Esophagus squamous epithelium (tissue), 5 donors: Measurements from ENCODE around the gene GEMIN7. TPM values are rescaled to one million over a fixed set of nuclear protein-coding genes. Genes with fewer than 3 reads are reported as not detected.

Experiments
- DNase-seq: peaks from one replicate; lab custom pipeline; 2025; lab: John Stamatoyannopoulos, UW
- H3K27ac ChIP-seq, 4 donors: fragments of 200-600 bp; sonication (generic); one replicate each; pipeline ENCODE4 v1.5.1; 2016 to 2019; ENCODE audit warnings: mild to moderate bottlenecking in 1 of 4
- H3K27me3 ChIP-seq, 4 donors: fragments of 200-600 bp; sonication (generic); 1 replicate in 3 of 4; 2 replicates in 1 of 4; pipeline versions ENCODE4 v1.5.1 to v1.6.0; 2017 to 2021; ENCODE audit warnings: antibody characterized with exemption in 1 of 4
- H3K36me3 ChIP-seq, 3 donors: fragments of 200-600 bp; sonication (generic); one replicate each; pipeline ENCODE4 v1.5.1; 2016 to 2019
- H3K4me1 ChIP-seq, 3 donors: fragments of 200-600 bp; sonication (generic); one replicate each; pipeline ENCODE4 v1.5.1; 2017 to 2019
- H3K4me3 ChIP-seq, 4 donors: fragments of 200-600 bp; sonication (generic); 1 replicate in 3 of 4; 2 replicates in 1 of 4; pipeline ENCODE4 v1.5.1; 2016 to 2019; ENCODE audit warnings: mild to moderate bottlenecking in 2 of 4, moderate library complexity in 1 of 4
- H3K9me3 ChIP-seq, 3 donors: fragments of 200-600 bp; sonication (generic); one replicate each; pipeline ENCODE4 v1.5.1; 2016 to 2019
- CTCF ChIP-seq, 6 experiments: fragments of 450-650 bp in 4 of 6; fragments of 200-600 bp in 2 of 6; sonication (generic) in 2 of 6; IDR thresholded peaks; one replicate each; pipeline ENCODE4 v1.5.1; 2016 to 2019; ENCODE audit warnings: antibody characterized with exemption in 6 of 6, mild to moderate bottlenecking in 4 of 6, moderate library complexity in 4 of 6
- POLR2A ChIP-seq, 4 donors: fragments of 450-650 bp; IDR thresholded peaks; one replicate each; pipeline ENCODE4 v1.6.1; 2017; ENCODE audit warnings: antibody characterized with exemption in 4 of 4, mild to moderate bottlenecking in 4 of 4, moderate library complexity in 3 of 4
- WGBS, 2 donors: methylation state at CpG; one replicate each; pipeline ENCODE4 v1.1.5; 2018; 5-methylcytosine and 5-hydroxymethylcytosine counted together
- intact Hi-C: fragments of 100-400 bp; cut with DNase I; formaldehyde crosslinking; loops from one replicate; pipeline ENCODE4 v1.15.0; 2022
- total RNA-seq, 4 donors: library from RNA; depleted of rRNA; stranded (reverse); fragments of >200 nt; gene quantifications; one replicate each; pipeline ENCODE4 v1.1.0, GENCODE V29; 2016
- donor health status: DM: yes; HTN: yes; CAD: no.

Gene GEMIN7
- total RNA-seq, 4 donors from 2014 or later: 22.3 to 28.0 (median 25.4) TPM

DNA sequence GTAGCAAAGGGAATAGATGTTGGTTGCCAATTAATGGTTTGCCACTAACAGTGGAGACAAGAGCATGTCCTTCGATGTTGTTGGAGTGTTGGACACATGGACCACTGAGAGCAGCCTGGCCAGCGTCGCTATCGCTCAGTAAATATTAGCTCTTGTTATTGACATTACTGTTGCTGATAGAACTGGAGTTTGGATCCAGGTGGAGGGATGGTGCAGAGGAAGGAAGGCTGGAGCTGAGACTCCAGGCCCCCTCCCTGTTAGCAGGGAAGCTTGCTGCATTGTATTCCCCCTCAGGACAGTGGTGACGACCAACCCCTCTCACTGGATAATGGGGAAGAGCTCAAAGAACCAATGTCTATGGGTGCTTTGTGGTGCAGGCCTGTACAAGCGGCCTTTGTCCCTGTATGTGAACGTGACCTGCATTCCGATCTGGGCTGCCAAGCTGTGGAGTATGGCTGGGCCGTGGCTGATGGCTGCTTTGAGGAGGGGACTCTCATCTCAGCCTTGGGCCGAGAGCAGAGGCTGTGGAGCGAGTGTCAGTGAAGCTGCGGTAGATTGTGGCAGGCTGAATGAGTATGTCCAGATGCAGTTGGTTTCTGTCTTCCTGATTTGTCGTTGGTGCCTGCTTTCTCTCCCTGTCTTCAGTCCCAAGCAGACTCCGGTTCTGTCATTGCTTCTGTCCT is 33.2 kb upstream of the GEMIN7 start:
- DNase-seq: no peak
- peaks cover 20 to 93% (median 38%) of the 10 kb centered on the region in 3 donors for H3K4me1 ChIP-seq
- H3K27me3 ChIP-seq: no peaks in the 10 kb centered on the region
- H3K9me3 ChIP-seq: no peaks in the 10 kb centered on the region
- no peak overlapping the region for H3K27ac ChIP-seq
- TF ChIP-seq CTCF (IDR thresholded peaks at IDR 0.05) (no peak), POLR2A (IDR thresholded peaks at IDR 0.05) (no peak)
- 72 to 86% methylated on average over 7 to 12 of the region's 14 CpGs for WGBS, 2 donors
- H3K4me3 ChIP-seq: no peak overlapping the region
- intact Hi-C loops: no loop called here
- peaks cover 2 to 74% (median 30%) of the 10 kb centered on the region in 3 donors for H3K36me3 ChIP-seq

- H3K27me3 ChIP-seq: no peaks in the 10 kb centered on the region
- peaks cover 20 to 93% (median 34%) of the 10 kb centered on the region in 3 donors for H3K4me1 ChIP-seq
- no peak overlapping the region for H3K27ac ChIP-seq
- no peak overlapping the region for H3K4me3 ChIP-seq
- peaks cover 0 to 70% (median 27%) of the 10 kb centered on the region in 3 donors for H3K36me3 ChIP-seq
- TF ChIP-seq CTCF (IDR thresholded peaks at IDR 0.05): no peak
- TF ChIP-seq POLR2A (IDR thresholded peaks at IDR 0.05): no peak
- intact Hi-C loops: no loop called here
- DNase-seq: no peak
- no peaks in the 10 kb centered on the region for H3K9me3 ChIP-seq
- 81 to 85% methylated on average over 5 of the region's 7 CpGs for WGBS, 2 donors
Measured at GRCh38 chr19:45046355-45046754, 32.7 kb upstream of the GEMIN7 start.

GRCh38 chr19:45047188-45047797 is 31.8 kb upstream of the GEMIN7 start:
- WGBS, 2 donors: 69 to 76% methylated on average over 7 of the region's 7 CpGs
- intact Hi-C loops: no loop called here
- Histone ChIP-seq H3K36me3 (peaks cover 0 to 66% (median 23%) of the 10 kb centered on the region in 3 donors), H3K27me3 (no peaks in the 10 kb centered on the region), H3K4me3 (no peak overlapping the region), H3K9me3 (no peaks in the 10 kb centered on the region), H3K4me1 (peaks cover 25 to 93% (median 35%) of the 10 kb centered on the region in 3 donors), H3K27ac (no peak overlapping the region)
- TF ChIP-seq CTCF (IDR thresholded peaks at IDR 0.05) (no peak), POLR2A (IDR thresholded peaks at IDR 0.05) (no peak)
- DNase-seq: no peak

- Histone ChIP-seq H3K27me3 (no peaks in the 10 kb centered on the region), H3K4me1 (peaks cover 27 to 87% (median 37%) of the 10 kb centered on the region in 3 donors), H3K9me3 (no peaks in the 10 kb centered on the region), H3K27ac (peak overlapping the region in 3 of 4 donors; percentile 7 to 55 (median 53)), H3K36me3 (peaks cover 0 to 66% (median 26%) of the 10 kb centered on the region in 3 donors), H3K4me3 (no peak overlapping the region)
- WGBS, 2 donors: 47 to 55% methylated on average over 6 of the region's 8 CpGs
- DNase-seq: no peak
- TF ChIP-seq CTCF (IDR thresholded peaks at IDR 0.05): no peak
- TF ChIP-seq POLR2A (IDR thresholded peaks at IDR 0.05): no peak
- intact Hi-C loops: no loop called here
Measured at GRCh38 chr19:45049073-45049736, 29.9 kb upstream of the GEMIN7 start.

- TF ChIP-seq POLR2A (IDR thresholded peaks at IDR 0.05) (no peak), CTCF (IDR thresholded peaks at IDR 0.05) (no peak)
- DNase-seq: no peak
- peaks cover 0 to 66% (median 31%) of the 10 kb centered on the region in 3 donors for H3K36me3 ChIP-seq
- peak overlapping the region in 3 of 4 donors; percentile 19 to 79 (median 55) for H3K27ac ChIP-seq
- H3K9me3 ChIP-seq: no peaks in the 10 kb centered on the region
- intact Hi-C loops: no loop called here
- no peak overlapping the region for H3K4me3 ChIP-seq
- peaks cover 26 to 79% (median 37%) of the 10 kb centered on the region in 3 donors for H3K4me1 ChIP-seq
- H3K27me3 ChIP-seq: no peaks in the 10 kb centered on the region
- 57 to 66% methylated on average over 6 of the region's 6 CpGs for WGBS, 2 donors
Measured at GRCh38 chr19:45050036-45050435, 29.0 kb upstream of the GEMIN7 start.
